Measurements from ENCODE around the gene CCDC93.

DNA sequence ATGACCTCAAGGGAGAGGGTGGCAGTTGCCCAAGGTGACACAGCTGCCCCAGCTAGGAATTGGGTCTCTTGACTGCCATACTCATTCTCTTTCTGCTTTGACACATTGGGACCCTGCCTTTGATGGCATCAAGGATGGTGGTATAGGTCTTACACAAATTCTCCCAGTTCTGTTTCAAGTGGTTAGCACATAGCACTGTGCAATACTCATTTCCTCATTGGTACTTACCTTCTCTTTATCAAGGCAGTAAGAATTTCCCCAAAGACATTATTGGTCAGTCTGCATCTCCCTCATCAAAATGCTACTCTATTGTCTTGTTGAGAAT, 35.9 kb upstream of the CCDC93 start:
- TF ChIP-seq POLR2AphosphoS5 (IDR thresholded peaks at IDR 0.05; ENCODE audit: low read depth, low read length), result no peak
- TF ChIP-seq TAF1 (IDR thresholded peaks at IDR 0.05; ENCODE audit: borderline replicate concordance, low read depth, low read length), result no peak
- no peak for TF ChIP-seq POLR2A (IDR thresholded peaks at IDR 0.05; ENCODE audit: low read depth, low read length)
